ENCODE measurements around the gene DGKQ. TPM values are rescaled to one million over a fixed set of nuclear protein-coding genes. Genes with fewer than 3 reads are reported as not detected.

DGKQ gene
- total RNA-seq, 2 experiments from 2014 or later, result 17.6 to 19.2 TPM

- Histone ChIP-seq H3K27me3 (ENCODE audit: control insufficient read depth in 1 of 2, insufficient read depth in 2 of 2, low read length in 2 of 2) (no peaks in the 10 kb centered on the region), H3K27ac (ENCODE audit: low read depth in 1 of 2, low read length in 2 of 2) (peak overlapping the region; percentile 75 to 89), H3K36me3 (ENCODE audit: insufficient read depth, low read length) (peaks cover 5% of the 10 kb centered on the region), H3K4me3 (ENCODE audit: low read length) (peak overlapping the region; percentile 97), H3K9me3 (ENCODE audit: control insufficient read depth in 1 of 2, insufficient read depth in 1 of 2, low read length in 2 of 2) (no peaks in the 10 kb centered on the region), H3K4me1 (ENCODE audit: insufficient read depth, low read length) (peaks cover 41% of the 10 kb centered on the region)
- TF ChIP-seq CTCF (IDR thresholded peaks at IDR 0.05), result no peak
- Mint-ChIP-seq H3K27ac (peak overlapping the region; percentile 98), H3K27me3 (no peaks in the 10 kb centered on the region), H3K9me3 (no peaks in the 10 kb centered on the region), H3K4me1 (ENCODE audit: low read depth) (peaks cover 42% of the 10 kb centered on the region), H3K4me3 (peak overlapping the region; percentile 98), H3K36me3 (ENCODE audit: low read depth) (peaks cover 19% of the 10 kb centered on the region)
- ATAC-seq (ENCODE audit: poor library complexity) (no peak), DNase-seq (no peak)
- intact Hi-C loops (cut with DNase I, micrococcal nuclease), result loop anchor here (1.0 to 10.0 kb wide), 10 partner anchors 41 to 922 kb away; partner anchors contain the start of genes DGKQ (in 2 of the 2), IDUA (in 2 of the 2), ATP5ME (in 1 of the 2) and CPLX1 (in 1 of the 2)
- CTCF ChIA-PET, result interaction anchor here (0.8 to 2.6 kb wide), 3 partner anchors 35 to 190 kb away, joined by 3 to 11 read pairs (median 6); partner anchors contain the start of gene IDUA
- POLR2A ChIA-PET, result interaction anchor here (0.8 to 3.3 kb wide), 12 partner anchors 10 to 1077 kb away, joined by 3 to 18 read pairs (median 6); partner anchors contain the start of genes ATP5ME, FGFRL1, IDUA and MYL5
Measured at GRCh38 chr4:932713-933070, 40.7 kb downstream of the DGKQ start.

- Histone ChIP-seq H3K27me3 (ENCODE audit: control insufficient read depth in 1 of 2, insufficient read depth in 2 of 2, low read length in 2 of 2) (no peaks in the 10 kb centered on the region), H3K36me3 (ENCODE audit: insufficient read depth, low read length) (peaks cover 5% of the 10 kb centered on the region), H3K9me3 (ENCODE audit: control insufficient read depth in 1 of 2, insufficient read depth in 1 of 2, low read length in 2 of 2) (no peaks in the 10 kb centered on the region), H3K27ac (ENCODE audit: low read depth in 1 of 2, low read length in 2 of 2) (peak within 1 kb of the TSS; percentile 75 to 89), H3K4me3 (ENCODE audit: low read length) (peak within 1 kb of the TSS; percentile 97), H3K4me1 (ENCODE audit: insufficient read depth, low read length) (peaks cover 43% of the 10 kb centered on the region)
- Mint-ChIP-seq H3K4me1 (ENCODE audit: low read depth) (peaks cover 42% of the 10 kb centered on the region), H3K27me3 (no peaks in the 10 kb centered on the region), H3K4me3 (peak within 1 kb of the TSS; percentile 98), H3K27ac (peak within 1 kb of the TSS; percentile 98), H3K9me3 (no peaks in the 10 kb centered on the region), H3K36me3 (ENCODE audit: low read depth) (peaks cover 19% of the 10 kb centered on the region)
- intact Hi-C loops (cut with DNase I, micrococcal nuclease), result loop anchor here (1.0 to 10.0 kb wide), 10 partner anchors 41 to 923 kb away; partner anchors contain the start of genes DGKQ (in 2 of the 2), IDUA (in 2 of the 2), ATP5ME (in 1 of the 2) and CPLX1 (in 1 of the 2)
- ATAC-seq (ENCODE audit: poor library complexity), result peak; percentile 90
- CTCF ChIA-PET, result interaction anchor here (0.8 to 2.6 kb wide), 4 partner anchors 12 to 189 kb away, joined by 3 to 11 read pairs (median 4); partner anchors contain the start of gene IDUA
- DNase-seq, result peak; percentile 91 to 99 (median 96)
- POLR2A ChIA-PET, result interaction anchor here (0.6 to 3.3 kb wide), 13 partner anchors 9 to 1077 kb away, joined by 3 to 18 read pairs (median 6); partner anchors contain the start of genes ATP5ME, FGFRL1, IDUA and MYL5
- no peak for TF ChIP-seq CTCF (IDR thresholded peaks at IDR 0.05)
Measured at GRCh38 chr4:931960-932712, 41.2 kb downstream of the DGKQ start, which contains the start of the genes GAK and TMEM175. TSS of gene GAK (minus strand) at chr4:932316. CDS start at chr4:932187, 129 bp downstream. TSS of gene TMEM175 (plus strand) at chr4:932460. CDS start at chr4:947740, 15,280 bp downstream.

- H3K27ac ChIP-seq (ENCODE audit: low read depth in 1 of 2, low read length in 2 of 2), result peak overlapping the region; percentile 75
- H3K4me1 Mint-ChIP-seq (ENCODE audit: low read depth), result peaks cover 44% of the 10 kb centered on the region
- H3K9me3 ChIP-seq (ENCODE audit: control insufficient read depth in 1 of 2, insufficient read depth in 1 of 2, low read length in 2 of 2), result no peaks in the 10 kb centered on the region
- peaks cover 5% of the 10 kb centered on the region for H3K36me3 ChIP-seq (ENCODE audit: insufficient read depth, low read length)
- H3K36me3 Mint-ChIP-seq (ENCODE audit: low read depth), result peaks cover 20% of the 10 kb centered on the region
- DNase-seq, result peak in 5 of 14 experiments; percentile 7 to 63 (median 28)
- intact Hi-C loops (cut with DNase I, micrococcal nuclease), result loop anchor here (5.0 to 10.0 kb wide), 8 partner anchors 56 to 923 kb away; partner anchors contain the start of genes IDUA (in 2 of the 2), ATP5ME (in 1 of the 2), CPLX1 (in 1 of the 2) and FAM53A (in 1 of the 2)
- no peak for TF ChIP-seq CTCF (IDR thresholded peaks at IDR 0.05)
- peaks cover 46% of the 10 kb centered on the region for H3K4me1 ChIP-seq (ENCODE audit: insufficient read depth, low read length)
- no peaks in the 10 kb centered on the region for H3K27me3 Mint-ChIP-seq
- H3K4me3 Mint-ChIP-seq, result peak overlapping the region; percentile 98
- H3K27ac Mint-ChIP-seq, result peak overlapping the region; percentile 98
- no peaks in the 10 kb centered on the region for H3K27me3 ChIP-seq (ENCODE audit: control insufficient read depth in 1 of 2, insufficient read depth in 2 of 2, low read length in 2 of 2)
- ChIA-PET POLR2A (interaction anchor here (0.6 to 3.3 kb wide), 12 partner anchors 8 to 1078 kb away, joined by 3 to 18 read pairs (median 6); partner anchors contain the start of genes ATP5ME, FGFRL1, IDUA and MYL5), CTCF (interaction anchor here (0.8 to 2.6 kb wide), 4 partner anchors 12 to 189 kb away, joined by 3 to 11 read pairs (median 4); partner anchors contain the start of gene IDUA)
- H3K4me3 ChIP-seq (ENCODE audit: low read length), result peak overlapping the region; percentile 97
- H3K9me3 Mint-ChIP-seq, result no peaks in the 10 kb centered on the region
- no peak for ATAC-seq (ENCODE audit: poor library complexity)
Measured at GRCh38 chr4:931194-931959, 42.0 kb downstream of the DGKQ start.
